OCI-LY3 (cell line): ENCODE results near the gene DAB1.

Experiments used
- H2AFZ ChIP-seq: fragments of 200-600, 300-600 bp; shearing (Covaris generic); 2 replicates; pipeline ENCODE4 v1.6.0; 2014; ENCODE audit warnings: antibody characterized with exemption, low read depth, low read length
- H3K27ac ChIP-seq: fragments of 200-600, 300-600 bp; sonication (generic); 2 replicates; pipeline ENCODE4 v1.5.1; 2014; ENCODE audit warnings: mild to moderate bottlenecking, low read length, moderate library complexity, mixed read lengths
- H3K27me3 ChIP-seq: fragments of 200-600, 300-600 bp; sonication (generic); 2 replicates; pipeline ENCODE4 v1.6.1; 2014; ENCODE audit warnings: low read depth, low read length, mixed read lengths
- H3K36me3 ChIP-seq: fragments of 200-600, 300-600 bp; sonication (generic); replicated peaks from 2 replicates; pipeline ENCODE3; 2014; ENCODE audit warnings: low read depth, low read length, mixed read lengths
- H3K4me1 ChIP-seq: fragments of 300-600, 200-600 bp; sonication (generic); 2 replicates; pipeline ENCODE4 v1.6.1; 2014; ENCODE audit warnings: low read length, mixed read lengths
- H3K4me2 ChIP-seq: fragments of 200-600, 300-600 bp; sonication (generic); 2 replicates; pipeline ENCODE4 v1.6.1; 2014; ENCODE audit warnings: low read length, mixed read lengths
- H3K4me3 ChIP-seq: fragments of 300-600, 200-600 bp; sonication (generic); 2 replicates; pipeline ENCODE4 v1.5.1; 2014; ENCODE audit warnings: antibody characterized with exemption, mild to moderate bottlenecking, low read length, moderate library complexity
- H3K79me2 ChIP-seq: fragments of 300-600, 200-600 bp; shearing (Covaris generic); 2 replicates; pipeline ENCODE4 v1.6.1; 2014; ENCODE audit warnings: mild to moderate bottlenecking, low read length, mixed read lengths
- H3K9ac ChIP-seq: fragments of 300-600, 200-600 bp; shearing (Covaris generic); 2 replicates; pipeline ENCODE4 v1.6.0; 2014; ENCODE audit warnings: mild to moderate bottlenecking, low read length, moderate library complexity
- H3K9me3 ChIP-seq: fragments of 200-600, 300-600 bp; shearing (Covaris generic); 2 replicates; pipeline ENCODE4 v1.6.1; 2014; ENCODE audit warnings: low read length, mixed read lengths; ENCODE audit not compliant: insufficient read depth
- H4K20me1 ChIP-seq: fragments of 200-600, 300-600 bp; sonication (generic); 2 replicates; pipeline ENCODE4 v1.6.1; 2016; ENCODE audit warnings: low read length, mixed read lengths; ENCODE audit not compliant: insufficient read depth
- CTCF ChIP-seq: fragments of 200-600, 300-600 bp; sonication (generic); IDR thresholded peaks from 2 replicates; pipeline ENCODE4 v1.5.1; 2014; ENCODE audit warnings: antibody characterized with exemption, low read length, low read depth
- EZH2phosphoT487 ChIP-seq: fragments of 200-600 bp; shearing (Covaris generic); IDR thresholded peaks from 2 replicates; pipeline ENCODE4 v1.6.1; 2018; ENCODE audit warnings: antibody characterized with exemption, mixed run types, low read depth

DAB1 gene

GRCh38 chr1:57214951-57215575, 208.8 kb downstream of the DAB1 start:
- Histone ChIP-seq H3K27ac (no peak overlapping the region), H3K4me2 (no peak overlapping the region), H3K4me1 (peaks cover 8% of the 10 kb centered on the region), H3K36me3 (no peaks in the 10 kb centered on the region), H3K9me3 (no peaks in the 10 kb centered on the region), H3K79me2 (no peaks in the 10 kb centered on the region), H3K27me3 (no peaks in the 10 kb centered on the region), H2AFZ (no peak overlapping the region), H3K4me3 (no peak overlapping the region), H3K9ac (no peak overlapping the region), H4K20me1 (no peaks in the 10 kb centered on the region)
- TF ChIP-seq CTCF, result no peak
- TF ChIP-seq EZH2phosphoT487, result no peak

- Histone ChIP-seq H3K27ac (no peak overlapping the region), H2AFZ (no peak overlapping the region), H3K36me3 (no peaks in the 10 kb centered on the region), H3K9ac (no peak overlapping the region), H3K4me2 (no peak overlapping the region), H3K4me3 (no peak overlapping the region), H3K4me1 (peaks cover 8% of the 10 kb centered on the region), H3K79me2 (no peaks in the 10 kb centered on the region), H3K9me3 (no peaks in the 10 kb centered on the region), H3K27me3 (no peaks in the 10 kb centered on the region), H4K20me1 (no peaks in the 10 kb centered on the region)
- TF ChIP-seq CTCF (no peak), EZH2phosphoT487 (no peak)
Observed at GRCh38 chr1:57210881-57211280, 213.0 kb downstream of the DAB1 start.

GRCh38 chr1:57209495-57209894, 214.4 kb downstream of the DAB1 start:
- no peaks in the 10 kb centered on the region for H3K36me3 ChIP-seq
- no peak overlapping the region for H3K9ac ChIP-seq
- H2AFZ ChIP-seq, result no peak overlapping the region
- no peak overlapping the region for H3K4me2 ChIP-seq
- no peaks in the 10 kb centered on the region for H3K27me3 ChIP-seq
- TF ChIP-seq CTCF (no peak), EZH2phosphoT487 (no peak)
- no peak overlapping the region for H3K27ac ChIP-seq
- no peak overlapping the region for H3K4me3 ChIP-seq
- peaks cover 10% of the 10 kb centered on the region for H3K4me1 ChIP-seq
- H3K9me3 ChIP-seq, result no peaks in the 10 kb centered on the region
- H3K79me2 ChIP-seq, result no peaks in the 10 kb centered on the region
- no peaks in the 10 kb centered on the region for H4K20me1 ChIP-seq

DNA sequence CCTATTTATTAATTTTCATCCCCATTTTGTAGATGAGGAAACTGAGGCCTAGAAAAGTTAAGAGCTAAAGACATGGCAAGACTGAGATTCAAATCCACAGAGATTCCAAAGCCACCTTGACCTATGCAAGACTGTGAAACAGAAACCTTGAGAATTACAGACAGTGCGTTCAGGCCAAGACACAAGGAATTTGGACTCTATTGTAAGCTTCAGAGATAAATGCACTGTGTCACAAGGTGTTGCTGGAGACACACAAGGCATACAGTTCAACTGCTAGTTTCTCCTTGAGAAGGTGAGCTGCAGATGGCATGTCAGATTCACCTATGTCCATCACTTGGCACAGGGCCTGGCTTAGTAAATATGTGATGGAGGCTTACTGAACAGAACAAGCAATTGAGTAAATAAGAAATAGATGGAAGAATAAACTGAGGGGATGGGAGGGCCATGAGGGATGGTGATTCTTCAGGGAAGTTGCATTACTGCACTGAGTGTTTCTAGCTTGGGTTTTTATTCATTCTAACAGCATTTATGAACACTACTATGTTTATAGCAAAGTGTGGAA, 215.0 kb downstream of the DAB1 start:
- Histone ChIP-seq H3K9me3 (no peaks in the 10 kb centered on the region), H3K27ac (no peak overlapping the region), H3K4me1 (peaks cover 12% of the 10 kb centered on the region), H3K79me2 (no peaks in the 10 kb centered on the region), H3K4me3 (no peak overlapping the region), H3K9ac (no peak overlapping the region), H3K27me3 (no peaks in the 10 kb centered on the region), H3K36me3 (no peaks in the 10 kb centered on the region), H3K4me2 (no peak overlapping the region), H4K20me1 (no peaks in the 10 kb centered on the region), H2AFZ (no peak overlapping the region)
- TF ChIP-seq CTCF (no peak), EZH2phosphoT487 (no peak)
